Mesendoderm (in vitro differentiated cells): ENCODE data around the gene MTHFD1L.

Experiments
- DNase-seq: peaks from one replicate; pipeline ENCODE4 v3.0.0; 2013
- H2AK5ac ChIP-seq: 2 replicates; pipeline ENCODE4 v1.6.1; 2013; ENCODE audit warnings: low read length, inconsistent platforms
- H2BK120ac ChIP-seq: 2 replicates; pipeline ENCODE4 v1.6.1; 2013; ENCODE audit warnings: low read depth, mild to moderate bottlenecking, low read length, moderate library complexity, mixed read lengths
- H2BK15ac ChIP-seq: replicated peaks from 2 replicates; pipeline ENCODE4 v1.6.1; 2013; ENCODE audit warnings: low read depth, mild to moderate bottlenecking, moderate library complexity
- H2BK5ac ChIP-seq: 2 replicates; pipeline ENCODE4 v1.6.1; 2013; ENCODE audit warnings: low read length, inconsistent platforms
- H3K18ac ChIP-seq: 2 replicates; pipeline ENCODE4 v1.6.1; 2013; ENCODE audit warnings: mild to moderate bottlenecking, low read length, mixed read lengths
- H3K23ac ChIP-seq: one replicate; pipeline ENCODE4 v1.6.1; 2013; ENCODE audit warnings: low read length
- H3K27ac ChIP-seq: 2 replicates; pipeline ENCODE4 v1.5.1; 2013; ENCODE audit warnings: low read depth, mild to moderate bottlenecking, inconsistent platforms, low read length, moderate library complexity
- H3K27me3 ChIP-seq: 2 replicates; pipeline ENCODE4 v1.6.1; 2013; ENCODE audit warnings: low read length, control low read depth, mild to moderate bottlenecking, inconsistent platforms; ENCODE audit not compliant: insufficient read depth, poor library complexity
- H3K36me3 ChIP-seq: 2 replicates; pipeline ENCODE4 v1.6.1; 2013; ENCODE audit warnings: low read length, inconsistent platforms; ENCODE audit not compliant: control insufficient read depth, insufficient read depth
- H3K4ac ChIP-seq: one replicate; pipeline ENCODE4 v1.6.1; 2013; ENCODE audit warnings: low read depth, mild to moderate bottlenecking, low read length, moderate library complexity
- H3K4me1 ChIP-seq: 2 replicates; pipeline ENCODE4 v1.6.1; 2013; ENCODE audit warnings: low read depth, low read length, inconsistent platforms; ENCODE audit not compliant: control insufficient read depth
- H3K4me2 ChIP-seq: 2 replicates; pipeline ENCODE4 v1.6.1; 2013; ENCODE audit warnings: low read length
- H3K4me3 ChIP-seq: 2 replicates; pipeline ENCODE4 v1.5.1; 2013; ENCODE audit warnings: mild to moderate bottlenecking, low read length
- H3K56ac ChIP-seq: one replicate; pipeline ENCODE4 v1.6.1; 2013; ENCODE audit warnings: low read length
- H3K79me1 ChIP-seq: 2 replicates; pipeline ENCODE4 v1.6.1; 2013; ENCODE audit warnings: low read length, inconsistent platforms
- H3K79me2 ChIP-seq: 2 replicates; pipeline ENCODE4 v1.6.1; 2013; ENCODE audit warnings: mild to moderate bottlenecking, low read length; ENCODE audit not compliant: control insufficient read depth, insufficient read depth
- H3K9ac ChIP-seq: 2 replicates; pipeline ENCODE4 v1.6.1; 2013; ENCODE audit warnings: low read length, inconsistent platforms
- H4K5ac ChIP-seq: one replicate; pipeline ENCODE4 v1.6.1; 2013; ENCODE audit warnings: low read length
- H4K8ac ChIP-seq: one replicate; pipeline ENCODE4 v1.6.1; 2013; ENCODE audit warnings: low read depth, mild to moderate bottlenecking, control low read depth, low read length, moderate library complexity
- WGBS: extraction: QIAGEN DNeasy Blood & Tissue Kit; methylation state at CpG from one replicate; pipeline ENCODE4 v1.1.7; 2013; ENCODE audit warnings: low lambda C conversion rate, missing lambda C conversion rate; ENCODE audit not compliant: insufficient coverage; ENCODE audit errors: extremely low coverage; 5-methylcytosine and 5-hydroxymethylcytosine counted together

Gene MTHFD1L

GRCh38 chr6:150902142-150902776 is 36.8 kb downstream of the MTHFD1L start:
- no peak overlapping the region for H2BK5ac ChIP-seq
- no peaks in the 10 kb centered on the region for H3K4me1 ChIP-seq
- no peak overlapping the region for H4K8ac ChIP-seq
- H3K23ac ChIP-seq, result no peak overlapping the region
- no peak overlapping the region for H3K4me3 ChIP-seq
- H3K79me2 ChIP-seq, result no peaks in the 10 kb centered on the region
- no peak overlapping the region for H2BK120ac ChIP-seq
- no peak overlapping the region for H3K4me2 ChIP-seq
- H3K36me3 ChIP-seq, result peaks cover 3% of the 10 kb centered on the region
- H3K4ac ChIP-seq, result no peak overlapping the region
- no CpG with 5 or more reads among the region's 3 CpGs for WGBS
- H3K9ac ChIP-seq, result no peak overlapping the region
- DNase-seq, result peak; percentile 39
- H2BK15ac ChIP-seq, result no peak overlapping the region
- H3K27me3 ChIP-seq, result no peaks in the 10 kb centered on the region
- peaks cover 2% of the 10 kb centered on the region for H3K79me1 ChIP-seq
- H3K18ac ChIP-seq, result no peak overlapping the region
- H4K5ac ChIP-seq, result no peak overlapping the region
- no peak overlapping the region for H3K56ac ChIP-seq
- no peak overlapping the region for H3K27ac ChIP-seq
- H2AK5ac ChIP-seq, result no peak overlapping the region

- Histone ChIP-seq H3K36me3 (no peaks in the 10 kb centered on the region), H3K4me3 (no peak overlapping the region), H3K79me1 (peaks cover 2% of the 10 kb centered on the region), H3K9ac (no peak overlapping the region), H2BK5ac (no peak overlapping the region), H2AK5ac (no peak overlapping the region), H3K79me2 (no peaks in the 10 kb centered on the region), H4K5ac (no peak overlapping the region), H2BK15ac (no peak overlapping the region), H3K18ac (no peak overlapping the region), H2BK120ac (no peak overlapping the region), H3K4me2 (no peak overlapping the region), H3K23ac (no peak overlapping the region), H4K8ac (no peak overlapping the region), H3K27ac (no peak overlapping the region), H3K56ac (no peak overlapping the region), H3K4ac (no peak overlapping the region), H3K4me1 (no peaks in the 10 kb centered on the region), H3K27me3 (no peaks in the 10 kb centered on the region)
- peak; percentile 37 for DNase-seq
- WGBS, result no CpG with 5 or more reads among the region's 6 CpGs
These were observed 40.3 kb downstream of the MTHFD1L start for GRCh38 chr6:150905769-150906168.

- Histone ChIP-seq H3K4ac (no peak overlapping the region), H3K27ac (no peak overlapping the region), H3K79me1 (peaks cover 2% of the 10 kb centered on the region), H3K36me3 (no peaks in the 10 kb centered on the region), H3K56ac (no peak overlapping the region), H3K4me3 (no peak overlapping the region), H3K79me2 (no peaks in the 10 kb centered on the region), H3K23ac (no peak overlapping the region), H3K18ac (no peak overlapping the region), H3K4me1 (no peaks in the 10 kb centered on the region), H2BK15ac (no peak overlapping the region), H2BK5ac (no peak overlapping the region), H2AK5ac (no peak overlapping the region), H4K5ac (no peak overlapping the region), H3K4me2 (no peak overlapping the region), H2BK120ac (no peak overlapping the region), H4K8ac (no peak overlapping the region), H3K9ac (no peak overlapping the region), H3K27me3 (no peaks in the 10 kb centered on the region)
- no CpG with 5 or more reads among the region's 1 CpG for WGBS
- no peak for DNase-seq
These were observed 41.3 kb downstream of the MTHFD1L start for GRCh38 chr6:150906641-150907326.

GRCh38 chr6:150907383-150907782 is 41.9 kb downstream of the MTHFD1L start:
- Histone ChIP-seq H2AK5ac (no peak overlapping the region), H2BK5ac (no peak overlapping the region), H3K27ac (no peak overlapping the region), H3K27me3 (no peaks in the 10 kb centered on the region), H4K5ac (no peak overlapping the region), H3K18ac (no peak overlapping the region), H2BK120ac (no peak overlapping the region), H3K56ac (no peak overlapping the region), H3K23ac (no peak overlapping the region), H3K4me3 (no peak overlapping the region), H3K9ac (no peak overlapping the region), H3K36me3 (no peaks in the 10 kb centered on the region), H3K79me1 (peaks cover 2% of the 10 kb centered on the region), H3K4ac (no peak overlapping the region), H4K8ac (no peak overlapping the region), H3K4me1 (no peaks in the 10 kb centered on the region), H3K4me2 (no peak overlapping the region), H2BK15ac (no peak overlapping the region), H3K79me2 (no peaks in the 10 kb centered on the region)
- DNase-seq, result no peak
- WGBS, result no CpG with 5 or more reads among the region's 8 CpGs

- Histone ChIP-seq H2BK15ac (no peak overlapping the region), H3K36me3 (peaks cover 1% of the 10 kb centered on the region), H3K79me2 (no peaks in the 10 kb centered on the region), H3K4me2 (no peak overlapping the region), H3K4ac (no peak overlapping the region), H3K18ac (no peak overlapping the region), H3K9ac (no peak overlapping the region), H3K23ac (no peak overlapping the region), H2BK5ac (no peak overlapping the region), H4K8ac (no peak overlapping the region), H3K27me3 (no peaks in the 10 kb centered on the region), H2AK5ac (no peak overlapping the region), H3K4me3 (no peak overlapping the region), H3K79me1 (peaks cover 2% of the 10 kb centered on the region), H2BK120ac (no peak overlapping the region), H3K4me1 (no peaks in the 10 kb centered on the region), H3K27ac (no peak overlapping the region), H3K56ac (no peak overlapping the region), H4K5ac (no peak overlapping the region)
- no CpG with 5 or more reads among the region's 2 CpGs for WGBS
- no peak for DNase-seq
These were observed 43.4 kb downstream of the MTHFD1L start for GRCh38 chr6:150908901-150909300.
